Kidney (tissue), 14 donors: Measurements from ENCODE around the gene RANGAP1. TPM values are rescaled to one million over a fixed set of nuclear protein-coding genes. Genes with fewer than 3 reads are reported as not detected.

ENCODE experiments used
- DNase-seq, 5 donors: peaks; one replicate each; pipeline ENCODE4 v3.0.0-alpha.2; 2013 to 2020
- FAIRE-seq: peaks from 2 replicates; lab custom pipeline; 2012; peaks lifted over from hg19 to GRCh38; lab: Jason Lieb, UNC
- H3K27ac ChIP-seq, 2 donors: one replicate each; pipeline ENCODE4 v1.7.0; 2013; ENCODE audit warnings: low read depth in 2 of 2, low read length in 2 of 2, inconsistent platforms in 1 of 2
- H3K27me3 ChIP-seq: one replicate; pipeline ENCODE4 v1.7.1; 2013; ENCODE audit warnings: low read length, inconsistent platforms; ENCODE audit not compliant: control insufficient read depth, insufficient read depth
- H3K36me3 ChIP-seq, 3 donors: one replicate each; pipeline versions ENCODE4 v1.7.0 to v1.7.1; 2013; ENCODE audit warnings: low read length in 3 of 3, control low read depth in 1 of 3, inconsistent platforms in 1 of 3; ENCODE audit not compliant: insufficient read depth in 3 of 3, control insufficient read depth in 2 of 3
- H3K4me1 ChIP-seq, 3 donors: one replicate each; pipeline versions ENCODE4 v1.7.0 to v1.7.1; 2013; ENCODE audit warnings: low read length in 3 of 3, inconsistent platforms in 1 of 3, low read depth in 1 of 3; ENCODE audit not compliant: control insufficient read depth in 2 of 3, insufficient read depth in 2 of 3
- H3K4me3 ChIP-seq, 3 donors: one replicate each; pipeline versions ENCODE4 v1.7.0 to v1.8.1; 2013; ENCODE audit warnings: low read length in 3 of 3, control low read depth in 1 of 3, inconsistent platforms in 1 of 3
- H3K9ac ChIP-seq, 3 donors: one replicate each; pipeline versions ENCODE4 v1.7.0 to v1.7.1; 2013; ENCODE audit warnings: low read length in 3 of 3, control low read depth in 1 of 3, inconsistent platforms in 1 of 3
- H3K9me3 ChIP-seq, 3 donors: one replicate each; pipeline versions ENCODE4 v1.7.0 to v1.7.1; 2013; ENCODE audit warnings: low read length in 3 of 3, control low read depth in 1 of 3, inconsistent platforms in 1 of 3; ENCODE audit not compliant: control insufficient read depth in 2 of 3, insufficient read depth in 1 of 3
- intact Hi-C: fragments of 100-400 bp; cut with DNase I; formaldehyde crosslinking; loops from one replicate; pipeline ENCODE4 v1.11.1; 2022
- microRNA-seq: library from miRNA; unstranded; fragments of <30 nt; microRNA quantifications from one replicate; pipeline ENCODE4 v1.2.0, GENCODE V29; 2020
- polyA plus RNA-seq: library from polyadenylated mRNA; stranded (reverse); fragments of 350-450 nt; fragmentation: Illumina TruSeq; extraction: RNeasy Lipid Tissue Mini Kit (QIAGEN cat#74804); gene quantifications from one replicate; pipeline ENCODE4 v1.2.3, GENCODE V29; 2014; ENCODE audit warnings: low read depth, low replicate concordance; ENCODE audit not compliant: insufficient read depth
- total RNA-seq: library from RNA; stranded (reverse); fragmentation: NEBNext Ultra II Directional; extraction: Animal tissue kit (Norgen Biotek cat#: 25700); gene quantifications from one replicate; pipeline ENCODE4 v1.2.1, GENCODE V29; 2021
- TF ChIP-seq, protein P1 (sequence below): IDR thresholded peaks from 3 replicates; pipeline ENCODE4 v1.5.1; 2012; ENCODE audit warnings: mild to moderate bottlenecking, moderate library complexity, borderline replicate concordance; ENCODE audit not compliant: insufficient read depth; ENCODE audit errors: extremely low read depth
- donor health status: control.
- donor health status: control.
- donor health status: control.
- donor health status: control.
- donor health status: control.
- donor health status: DM: yes; HTN: yes; CAD: no.
- donor health status: Normal renal cell carcinoma (clear cell type).

RANGAP1 gene
- total and polyA plus RNA-seq, 2 donors from 2014 or later: 38.8 to 40.8 TPM

DNA sequence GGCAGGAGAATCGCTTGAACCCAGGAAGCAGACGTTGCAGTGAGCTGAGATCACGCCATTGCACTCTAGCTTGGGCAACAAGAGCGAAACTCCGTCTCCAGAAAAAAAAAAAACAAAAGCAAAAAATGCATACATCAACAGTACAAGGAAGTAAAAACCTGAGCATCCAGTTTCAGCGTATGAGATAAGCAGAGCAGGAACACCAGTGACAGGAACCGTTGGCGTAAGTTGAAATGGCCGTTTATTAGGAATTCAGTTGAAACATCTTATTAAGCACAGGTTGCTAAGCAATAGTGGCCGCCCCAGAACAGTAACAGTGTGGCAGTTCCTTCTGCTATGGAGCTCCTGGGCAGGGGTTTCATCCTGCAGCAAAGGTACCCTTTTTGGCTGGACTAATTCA is 84.8 kb downstream of the RANGAP1 start:
- no peak overlapping the region for H3K4me3 ChIP-seq
- no peaks in the 10 kb centered on the region for H3K27me3 ChIP-seq
- H3K4me1 ChIP-seq: peaks cover 0 to 9% (median 0%) of the 10 kb centered on the region in 3 donors
- intact Hi-C loops: no loop called here
- DNase-seq: peak in 2 of 5 donors; percentile 26 to 30
- no peak for FAIRE-seq
- H3K36me3 ChIP-seq: no peaks in the 10 kb centered on the region
- no peak overlapping the region for H3K9ac ChIP-seq
- no peaks in the 10 kb centered on the region for H3K9me3 ChIP-seq
- no peak overlapping the region for H3K27ac ChIP-seq
- TF ChIP-seq, protein P1, sequence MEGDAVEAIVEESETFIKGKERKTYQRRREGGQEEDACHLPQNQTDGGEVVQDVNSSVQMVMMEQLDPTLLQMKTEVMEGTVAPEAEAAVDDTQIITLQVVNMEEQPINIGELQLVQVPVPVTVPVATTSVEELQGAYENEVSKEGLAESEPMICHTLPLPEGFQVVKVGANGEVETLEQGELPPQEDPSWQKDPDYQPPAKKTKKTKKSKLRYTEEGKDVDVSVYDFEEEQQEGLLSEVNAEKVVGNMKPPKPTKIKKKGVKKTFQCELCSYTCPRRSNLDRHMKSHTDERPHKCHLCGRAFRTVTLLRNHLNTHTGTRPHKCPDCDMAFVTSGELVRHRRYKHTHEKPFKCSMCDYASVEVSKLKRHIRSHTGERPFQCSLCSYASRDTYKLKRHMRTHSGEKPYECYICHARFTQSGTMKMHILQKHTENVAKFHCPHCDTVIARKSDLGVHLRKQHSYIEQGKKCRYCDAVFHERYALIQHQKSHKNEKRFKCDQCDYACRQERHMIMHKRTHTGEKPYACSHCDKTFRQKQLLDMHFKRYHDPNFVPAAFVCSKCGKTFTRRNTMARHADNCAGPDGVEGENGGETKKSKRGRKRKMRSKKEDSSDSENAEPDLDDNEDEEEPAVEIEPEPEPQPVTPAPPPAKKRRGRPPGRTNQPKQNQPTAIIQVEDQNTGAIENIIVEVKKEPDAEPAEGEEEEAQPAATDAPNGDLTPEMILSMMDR: no peak

DNA sequence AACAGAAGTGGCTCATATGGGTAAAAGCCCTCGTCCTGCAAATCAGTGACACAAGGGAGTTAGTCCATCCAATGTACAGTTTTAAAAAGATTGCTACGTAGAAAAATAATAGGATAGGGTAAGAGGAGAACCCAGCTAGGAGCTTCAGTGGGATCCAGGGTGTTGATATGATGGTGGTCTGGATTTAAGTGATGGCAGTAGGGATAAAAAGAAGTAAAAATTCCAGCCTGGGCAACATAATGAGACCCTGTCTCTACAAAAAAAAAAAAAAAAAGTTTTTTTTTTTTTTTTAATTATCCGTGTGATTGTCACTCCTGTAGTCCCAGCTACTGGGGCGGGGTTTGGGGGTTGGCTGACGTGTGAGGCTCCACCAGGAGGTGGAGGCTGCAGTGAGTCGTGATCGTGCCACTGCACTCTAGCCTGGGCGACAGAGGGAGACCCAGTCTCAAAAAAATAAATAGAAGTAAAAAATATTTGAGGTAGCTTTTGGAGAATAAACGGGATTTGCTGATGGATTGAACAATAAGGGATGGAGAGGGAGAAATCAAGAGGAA is 87.9 kb downstream of the RANGAP1 start:
- peak in 3 of 5 donors; percentile 38 to 82 (median 52) for DNase-seq
- FAIRE-seq: no peak

DNA sequence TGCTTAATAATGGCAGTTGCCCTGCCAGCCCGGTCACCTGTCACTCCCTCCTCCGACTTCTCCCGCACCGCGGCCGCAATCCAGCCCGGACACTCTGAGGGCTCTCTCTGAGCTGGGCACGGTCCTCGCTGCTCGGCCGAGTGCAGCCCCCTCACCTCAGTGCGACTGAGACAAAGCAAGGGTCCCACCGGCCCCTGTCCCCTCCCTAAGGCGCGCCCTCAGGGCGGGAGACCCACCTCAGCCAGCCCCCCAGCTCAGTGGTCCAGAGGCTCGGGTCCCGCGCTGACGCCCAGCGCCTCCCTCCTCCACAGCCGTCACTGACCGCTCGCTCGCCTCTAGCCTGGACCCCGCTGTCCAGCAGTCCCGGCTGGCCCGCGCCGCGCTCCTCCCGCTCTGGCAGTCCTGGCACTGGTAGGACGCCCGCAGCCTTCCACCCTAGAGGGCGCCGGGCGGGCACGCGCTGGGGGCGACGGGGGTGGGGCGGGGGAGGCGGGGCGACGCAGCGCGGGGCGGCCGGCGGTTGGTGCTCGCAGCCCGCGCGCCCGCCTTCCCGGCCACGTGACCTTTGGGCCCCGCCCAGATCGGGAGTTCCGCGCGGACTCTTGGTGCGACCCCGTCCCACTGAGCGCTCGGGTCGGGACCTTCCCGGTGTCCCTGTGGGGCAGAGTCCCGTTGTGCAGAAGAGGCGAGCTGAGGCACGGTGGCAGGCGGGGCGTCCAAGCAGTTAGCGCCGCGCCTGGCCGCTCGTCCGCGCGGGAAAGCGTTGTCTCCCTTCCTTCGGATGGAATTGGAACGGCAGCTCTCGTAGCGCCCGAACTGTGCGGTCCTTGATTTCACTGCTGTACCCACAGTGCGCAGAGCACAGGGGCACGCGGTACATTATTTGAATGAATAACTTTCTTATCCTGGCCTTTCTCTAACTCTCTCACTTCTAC is 88.7 kb downstream of the RANGAP1 start:
- TF ChIP-seq, protein P1: peak; percentile 3
- H3K4me3 ChIP-seq: peak overlapping the region; percentile 50 to 84 (median 79)
- no peaks in the 10 kb centered on the region for H3K27me3 ChIP-seq
- DNase-seq (peak; percentile 78 to 93 (median 88)), FAIRE-seq (no peak)
- no peaks in the 10 kb centered on the region for H3K9me3 ChIP-seq
- H3K9ac ChIP-seq: peak overlapping the region; percentile 17 to 65 (median 49)
- intact Hi-C loops: no loop called here
- H3K4me1 ChIP-seq: peaks cover 0 to 4% (median 0%) of the 10 kb centered on the region in 3 donors
- H3K27ac ChIP-seq: no peak overlapping the region
- H3K36me3 ChIP-seq: no peaks in the 10 kb centered on the region

More for the DNA sequence above, 87.9 kb downstream of the RANGAP1 start:
- H3K36me3 ChIP-seq: no peaks in the 10 kb centered on the region
- H3K27ac ChIP-seq: no peak overlapping the region
- H3K9me3 ChIP-seq: no peaks in the 10 kb centered on the region
- H3K4me1 ChIP-seq: peaks cover 0 to 4% (median 0%) of the 10 kb centered on the region in 3 donors
- peak overlapping the region in 2 of 3 donors; percentile 49 to 65 for H3K9ac ChIP-seq
- H3K4me3 ChIP-seq: peak overlapping the region; percentile 50 to 84 (median 79)
- no peaks in the 10 kb centered on the region for H3K27me3 ChIP-seq
- TF ChIP-seq, protein P1: no peak
- intact Hi-C loops: no loop called here

Small RNAs within 50 kb of the gene (microRNA-seq; reads per million reads assigned to microRNA genes)
- gene MIR6889: not detected

Other genes with a start within 250 kb of the RANGAP1 start
- 76.8 TPM for gene EP300, start 193.6 kb downstream of the RANGAP1 start, total RNA-seq
- 4.1 TPM for gene EP300, start 193.6 kb downstream of the RANGAP1 start, polyA plus RNA-seq
- gene L3MBTL2, start 80.9 kb downstream of the RANGAP1 start, total RNA-seq: 25.1 TPM
- gene L3MBTL2, start 80.9 kb downstream of the RANGAP1 start, polyA plus RNA-seq: 16.4 TPM
- 2.7 TPM for gene CHADL, start 45.3 kb downstream of the RANGAP1 start, total RNA-seq
- 4.8 TPM for gene CHADL, start 45.3 kb downstream of the RANGAP1 start, polyA plus RNA-seq
- 68.6 TPM for gene ZC3H7B, start 15.3 kb upstream of the RANGAP1 start, total RNA-seq
- gene ZC3H7B, start 15.3 kb upstream of the RANGAP1 start, polyA plus RNA-seq: 28.3 TPM
- gene TEF, start 95.8 kb upstream of the RANGAP1 start, total RNA-seq: 34.9 TPM
- 19.4 TPM for gene TEF, start 95.8 kb upstream of the RANGAP1 start, polyA plus RNA-seq
- 54.3 TPM for gene TOB2, start 160.6 kb upstream of the RANGAP1 start, total RNA-seq
- gene TOB2, start 160.6 kb upstream of the RANGAP1 start, polyA plus RNA-seq: 20.8 TPM
- 34.0 TPM for gene PHF5A, start 182.5 kb upstream of the RANGAP1 start, total RNA-seq
- gene PHF5A, start 182.5 kb upstream of the RANGAP1 start, polyA plus RNA-seq: 42.2 TPM
- gene ACO2, start 182.9 kb upstream of the RANGAP1 start, total RNA-seq: 119 TPM
- 262 TPM for gene ACO2, start 182.9 kb upstream of the RANGAP1 start, polyA plus RNA-seq